TTC549 (cell line): ENCODE results near the gene GBGT1.

ENCODE experiments used
- FAIRE-seq: peaks from 2 replicates; lab custom pipeline; 2012; peaks lifted over from hg19 to GRCh38; lab: Jason Lieb, UNC

The GBGT1 gene

DNA sequence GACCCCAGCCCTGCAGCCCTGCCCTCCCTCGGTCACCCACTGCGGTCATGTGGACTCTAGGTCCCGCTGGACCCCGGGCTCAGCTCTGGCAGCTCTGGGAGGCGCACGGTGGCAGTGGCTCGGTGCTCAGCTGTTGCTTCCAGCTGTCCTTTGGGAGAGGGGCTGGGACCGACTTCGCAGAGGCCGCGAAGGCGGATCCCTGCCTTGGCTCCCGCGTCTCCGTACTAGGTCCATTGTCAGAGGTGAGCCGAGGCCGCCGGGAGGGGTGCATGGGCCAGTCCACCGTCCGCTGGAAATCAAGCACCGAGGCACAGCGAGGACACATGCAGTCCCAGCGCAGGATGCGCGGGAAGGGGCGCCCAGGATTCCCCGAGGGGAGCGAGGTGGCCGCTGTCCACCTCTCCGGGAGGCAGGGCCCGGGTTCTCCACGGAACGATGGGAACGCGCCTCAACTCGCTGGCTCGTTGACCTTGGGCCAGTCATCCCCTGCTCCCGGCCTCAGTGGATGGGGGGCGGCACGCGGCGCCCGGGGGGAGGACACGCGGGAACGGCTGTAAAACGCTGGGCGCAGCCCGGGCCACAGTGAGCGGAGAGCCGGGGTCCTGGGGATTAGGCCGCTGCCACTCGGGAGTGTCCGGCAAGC lies 732 bp downstream of the GBGT1 start:
- FAIRE-seq = no peak

- FAIRE-seq = no peak
These were observed 2.2 kb downstream of the GBGT1 start for GRCh38 chr9:133161547-133161950.

DNA sequence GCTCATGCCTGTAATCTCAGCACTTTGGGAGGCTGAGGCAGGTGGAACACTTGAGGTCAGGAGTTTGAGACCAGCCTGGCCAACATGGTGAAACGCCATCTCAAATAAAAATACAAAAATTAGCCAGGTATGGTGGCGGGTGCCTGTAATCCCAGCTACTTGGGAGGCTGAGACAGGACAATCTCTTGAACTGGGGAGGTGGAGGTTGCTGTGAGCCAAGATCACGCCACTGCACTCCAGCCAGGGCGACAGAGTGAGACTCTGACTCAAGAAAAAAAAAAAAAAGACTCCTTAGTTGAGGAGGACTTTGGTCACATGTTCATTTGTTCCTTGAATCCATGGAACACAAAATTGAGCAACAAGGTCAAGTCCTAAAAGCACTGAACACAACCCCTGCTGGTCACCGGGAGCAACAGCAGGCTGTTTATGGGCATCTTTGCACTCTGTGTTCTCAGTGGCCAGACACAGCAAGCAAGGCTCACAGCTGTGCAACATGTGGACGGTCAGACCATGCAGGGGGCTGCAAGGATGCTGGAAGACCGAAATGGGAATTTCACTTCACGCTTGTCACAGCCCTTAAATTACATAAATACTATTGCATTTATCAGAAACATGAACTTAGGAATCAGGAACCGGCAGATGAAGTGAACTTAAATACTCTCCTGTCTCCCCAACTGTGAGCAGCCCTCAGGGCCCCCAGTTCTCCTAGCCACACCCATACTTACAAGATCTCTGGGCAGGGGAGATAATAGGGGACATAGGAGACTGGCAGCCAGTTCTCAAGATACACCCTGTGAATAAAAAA lies 2.8 kb downstream of the GBGT1 start:
- peak; percentile 45 for FAIRE-seq

GRCh38 chr9:133158695-133159094 lies 5.0 kb downstream of the GBGT1 start:
- no peak for FAIRE-seq

DNA sequence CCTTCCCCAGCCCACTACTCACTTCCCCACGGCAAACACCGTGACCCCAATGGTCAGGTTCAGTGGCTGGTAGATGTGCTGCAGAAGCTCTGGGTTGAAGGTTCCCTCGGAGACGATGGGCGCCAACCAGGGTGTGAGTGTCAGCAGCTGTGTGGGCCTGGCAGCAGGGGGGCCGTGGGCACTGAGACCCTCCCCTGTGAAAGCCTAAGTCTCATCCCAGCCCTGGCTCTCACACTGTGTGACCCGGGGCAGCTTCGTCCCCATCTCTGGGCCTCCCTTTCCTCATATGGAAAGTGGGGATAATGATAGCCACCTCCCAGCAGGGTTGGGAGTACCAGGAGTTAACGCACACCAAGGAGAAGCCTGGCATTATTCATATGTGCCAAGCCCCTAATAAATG lies 8.6 kb downstream of the GBGT1 start:
- FAIRE-seq = no peak

DNA sequence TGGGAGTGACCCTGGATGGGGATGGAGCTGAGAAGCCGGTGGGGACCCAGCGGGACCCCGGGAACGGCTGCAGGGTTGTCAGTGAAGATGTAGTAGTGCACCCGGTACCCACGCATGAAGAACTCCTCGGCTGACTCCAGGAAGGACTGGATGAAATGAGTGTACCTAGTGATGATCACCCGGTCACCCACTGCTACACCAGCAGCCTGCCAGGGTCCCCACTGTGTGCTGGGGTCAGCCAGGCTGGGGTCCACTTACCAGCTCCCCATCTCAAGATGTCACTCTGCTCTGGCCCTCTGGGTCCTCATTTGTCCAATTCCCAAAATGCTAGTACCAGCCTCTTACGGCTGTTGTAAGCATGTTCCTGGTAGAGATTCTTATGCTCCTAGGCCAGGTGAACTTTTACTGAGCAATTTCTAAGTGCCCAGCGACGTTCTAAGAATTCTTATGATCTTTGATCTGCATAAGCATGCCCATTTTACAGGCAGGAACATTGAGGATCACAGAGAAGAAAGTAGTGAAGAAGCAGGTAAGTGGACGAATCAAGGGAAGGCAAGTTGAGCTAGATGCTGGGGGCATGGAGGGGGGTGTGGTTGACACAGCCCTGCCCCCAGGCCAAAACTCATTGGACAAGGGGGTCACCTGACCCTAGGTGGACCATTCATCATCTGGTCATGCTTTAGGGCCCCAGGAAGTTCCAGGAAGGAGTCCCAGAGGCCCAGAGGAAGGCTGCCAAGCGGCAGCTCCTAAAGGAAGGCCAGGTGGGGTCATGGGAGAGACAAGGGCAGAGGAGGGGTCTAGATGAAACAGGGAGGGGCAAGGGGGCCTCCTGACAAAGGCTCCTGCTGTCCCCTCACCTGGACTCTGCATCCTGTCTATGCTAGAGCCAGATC lies 9.4 kb downstream of the GBGT1 start:
- no peak for FAIRE-seq

DNA sequence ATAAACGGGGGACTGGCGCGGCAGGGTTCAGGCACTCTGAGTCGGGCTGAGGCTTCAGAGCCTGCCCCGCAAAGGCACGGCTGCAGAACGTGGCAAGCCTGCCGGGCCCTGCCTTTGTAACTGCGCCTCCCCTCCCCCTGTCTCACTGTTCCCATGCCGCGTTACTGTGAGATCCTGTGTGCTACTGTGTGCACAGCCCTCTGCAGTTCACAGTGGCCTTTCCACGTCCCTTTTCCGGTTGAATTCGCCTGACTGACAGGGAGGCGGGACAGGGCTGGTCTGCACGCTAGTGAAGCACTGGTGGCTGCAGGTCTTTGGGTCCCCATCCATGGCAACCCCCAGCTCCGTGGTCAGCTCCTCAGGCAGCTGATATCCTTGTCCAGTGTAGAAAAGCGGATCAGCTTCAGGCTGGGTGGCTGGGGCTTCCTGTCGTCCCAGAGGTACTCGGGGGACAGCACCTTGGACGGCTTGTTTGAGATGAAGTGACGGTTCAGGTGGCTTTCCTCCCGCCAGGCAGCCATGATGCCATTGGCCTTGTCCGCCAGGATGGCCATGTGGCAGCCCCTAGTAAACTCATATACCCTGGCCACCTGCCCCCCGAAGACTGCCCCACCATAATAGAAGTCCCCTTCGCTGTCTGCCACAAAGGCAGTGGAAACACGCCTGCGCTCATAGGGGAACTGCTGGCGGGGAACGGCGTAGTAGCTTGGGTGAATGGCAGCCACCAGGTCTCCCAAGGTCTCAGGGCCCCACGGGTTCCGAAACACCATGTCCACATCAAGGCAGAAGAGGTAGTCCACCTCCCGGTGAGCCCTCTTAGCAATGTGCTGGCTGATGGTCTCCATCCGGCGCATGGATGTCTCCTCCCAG lies 10.3 kb downstream of the GBGT1 start:
- FAIRE-seq = no peak

DNA sequence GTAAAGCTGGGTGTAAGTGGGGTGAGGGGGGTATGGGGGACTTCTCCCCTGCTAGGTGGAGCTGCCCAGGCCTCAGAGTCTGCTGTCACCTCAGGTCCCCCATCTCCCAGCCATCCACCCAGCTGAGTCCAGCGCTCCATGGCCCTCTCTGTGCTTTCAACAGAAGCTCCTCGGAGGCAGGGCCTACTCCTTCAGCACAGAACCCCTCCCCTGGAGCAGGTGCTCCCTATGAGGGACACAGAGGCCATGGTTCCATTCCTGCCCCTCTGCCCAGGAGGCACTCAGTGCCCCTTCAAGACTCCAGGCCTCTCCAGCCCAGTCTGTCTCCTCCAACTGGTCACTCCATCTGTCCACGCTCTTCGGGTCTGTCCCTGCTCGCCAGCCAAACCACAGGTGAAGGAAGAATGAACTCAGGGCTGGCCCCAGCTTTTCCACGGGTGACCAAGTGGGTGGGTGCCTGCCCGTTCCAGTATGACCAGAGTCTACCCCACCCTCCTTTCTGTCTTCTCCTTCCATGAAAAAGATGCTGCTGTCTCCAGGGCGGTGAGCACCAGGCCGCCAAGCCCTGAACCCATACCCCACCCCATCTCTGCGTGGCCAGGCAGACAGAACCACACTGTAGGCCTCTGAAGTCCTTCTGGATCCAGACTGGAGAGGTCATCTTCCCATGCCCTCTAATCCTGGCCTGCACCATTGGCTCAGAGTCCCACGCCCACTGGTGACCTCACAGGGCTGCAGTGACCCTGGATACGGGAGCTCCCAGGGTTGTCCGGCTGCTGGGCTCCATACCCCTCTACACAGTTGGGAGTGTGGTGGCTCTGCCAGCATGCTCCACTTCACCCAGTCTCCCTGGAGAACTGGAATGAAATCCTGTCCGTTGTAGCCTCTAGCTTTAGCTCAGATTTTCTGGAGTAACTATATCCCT lies 11.9 kb downstream of the GBGT1 start:
- FAIRE-seq = no peak

DNA sequence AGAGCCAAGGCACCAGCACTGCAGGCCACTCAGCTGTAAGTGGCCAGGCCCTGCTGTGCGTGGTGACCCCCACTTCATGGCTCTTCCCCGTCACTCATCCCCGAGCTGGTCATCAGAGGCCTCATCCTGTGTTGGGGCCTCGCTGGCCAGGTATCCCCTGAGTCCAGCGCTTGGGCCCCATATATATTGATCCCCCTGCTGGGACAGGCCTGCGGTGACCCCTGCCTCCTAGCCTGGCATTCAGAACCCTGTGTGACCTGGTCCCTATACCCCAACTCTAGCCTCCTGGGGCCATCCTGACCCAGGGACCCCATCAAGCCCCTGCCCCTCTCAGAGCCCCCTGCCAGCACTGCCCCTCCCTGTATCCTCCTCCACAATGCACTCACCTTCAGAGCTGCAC lies 12.7 kb downstream of the GBGT1 start:
- FAIRE-seq = no peak

- FAIRE-seq = no peak
These were observed 14.3 kb downstream of the GBGT1 start for GRCh38 chr9:133149130-133150015.

- no peak for FAIRE-seq
These were observed 15.2 kb downstream of the GBGT1 start for GRCh38 chr9:133148199-133149129.

DNA sequence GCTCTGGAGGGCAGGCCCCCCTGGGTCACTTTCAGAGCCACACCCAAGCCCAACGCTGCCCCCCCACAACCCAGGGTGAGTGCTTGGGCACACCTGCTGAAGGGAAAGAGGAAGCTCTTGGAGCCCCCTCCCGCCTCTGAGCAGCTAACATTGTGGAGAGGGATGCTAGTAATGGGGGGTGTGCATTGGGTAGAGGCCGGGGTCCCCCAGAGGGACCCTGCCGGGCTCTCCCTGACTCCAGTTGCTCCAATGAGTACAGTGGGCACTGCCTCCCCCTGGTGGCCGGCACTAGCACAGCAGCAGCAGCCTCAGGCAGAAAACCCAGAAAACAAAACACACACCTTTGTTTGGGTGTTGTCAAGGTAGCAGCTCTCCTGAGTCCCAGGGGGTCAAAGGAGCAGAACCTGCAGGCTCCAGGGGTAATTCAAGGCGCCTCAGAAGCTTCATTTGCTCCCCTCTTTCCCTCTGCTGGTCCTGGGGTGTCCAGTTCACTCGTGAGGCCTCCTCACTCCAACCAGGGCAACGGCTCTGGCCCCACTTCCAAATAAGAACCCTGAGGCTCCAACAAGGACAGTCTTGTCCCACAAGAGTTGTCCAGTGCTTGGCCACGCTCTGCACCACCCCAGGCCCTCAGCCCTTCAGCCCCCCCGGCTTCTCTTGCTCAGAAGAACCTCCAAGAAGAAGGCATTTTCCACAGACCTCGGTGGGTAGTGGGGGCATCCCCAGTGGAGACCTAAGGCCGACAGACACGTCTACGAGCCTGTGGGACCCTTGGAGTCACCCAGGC lies 16.1 kb downstream of the GBGT1 start:
- no peak for FAIRE-seq

- FAIRE-seq = no peak
These were observed 16.8 kb downstream of the GBGT1 start for GRCh38 chr9:133146746-133147411.

DNA sequence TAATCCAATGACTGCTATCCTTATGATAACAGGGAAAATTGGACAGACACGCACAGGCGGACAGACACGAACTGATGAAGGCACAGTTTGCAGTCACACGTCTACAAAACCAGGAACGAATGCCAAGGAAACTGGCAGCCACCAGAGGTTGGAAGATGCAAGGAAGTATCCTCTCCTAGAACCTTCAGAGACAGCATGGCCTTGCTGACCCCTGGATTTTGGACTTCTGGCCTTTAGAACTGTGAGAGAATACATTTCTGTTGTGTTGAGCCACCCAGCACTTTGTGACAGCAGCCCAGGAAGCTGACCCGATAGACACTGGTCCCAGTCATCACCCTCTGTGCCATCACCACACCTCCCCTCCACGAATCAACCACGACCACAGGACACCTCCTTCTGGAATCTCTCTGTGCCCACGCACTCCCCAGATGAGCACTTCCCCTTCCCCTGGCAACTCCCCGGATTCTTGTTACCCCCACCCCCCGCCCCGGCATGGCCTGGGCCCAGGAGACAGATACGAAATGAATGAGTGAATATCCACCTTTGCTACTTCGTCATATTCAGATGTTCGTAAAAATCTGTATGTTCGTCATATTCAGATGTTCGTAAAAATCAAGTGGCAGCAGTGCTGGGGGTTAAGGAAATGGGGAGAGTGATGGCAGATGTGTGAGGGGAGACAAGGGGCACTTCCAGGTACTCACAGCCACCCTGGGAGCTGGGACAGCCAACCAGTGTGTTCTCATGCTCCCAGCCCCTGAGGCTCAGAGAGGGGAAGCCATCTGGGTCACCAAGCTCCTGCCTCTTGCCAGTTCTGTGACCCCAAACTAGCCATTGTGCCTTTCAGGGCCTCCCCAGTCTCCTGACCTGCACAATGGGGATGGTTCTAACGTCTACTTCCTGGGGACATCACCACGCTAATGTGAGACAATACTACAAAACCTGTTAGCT lies 18.5 kb downstream of the GBGT1 start:
- FAIRE-seq = no peak

- FAIRE-seq = no peak
These were observed 19.4 kb downstream of the GBGT1 start for GRCh38 chr9:133144142-133144903.
